HCT116 (cell line): Measurements from ENCODE around the gene PRPF8. TPM values are rescaled to one million over a fixed set of nuclear protein-coding genes. Genes with fewer than 3 reads are reported as not detected.

Source experiments
- ATAC-seq: fragments of 200-7000 bp; cut with Tn5 transposase; 2 replicates; pipeline ENCODE4 v1.9.1; 2020; ENCODE audit warnings: mild to moderate bottlenecking, moderate library complexity
- BruUV-seq: library from RNA; stranded (reverse); fragments of 400-500 nt; replicated peaks from 2 replicates; lab custom pipeline; 2021; lab: Mats Ljungman, UMichigan
- CTCF ChIA-PET: fragments of 300-600 bp; sonication (Branson Sonifier 250); formaldehyde crosslinking; loops from one replicate; lab custom pipeline; 2021; ENCODE audit warnings: antibody characterized with exemption; lab: Charles Lee
- POLR2A ChIA-PET: fragments of 300-600, 350-600 bp; sonication (Branson Sonifier 250); formaldehyde crosslinking; loops from one replicate; lab custom pipeline; 2021; ENCODE audit warnings: antibody characterized with exemption; lab: Charles Lee
- RAD21 ChIA-PET, 2 experiments: fragments of 300-600 bp; sonication (Branson Sonifier 250); formaldehyde crosslinking; loops; one replicate each; lab custom pipeline; 2023; ENCODE audit warnings: low total read pairs in 2 of 2; ENCODE audit not compliant: uncharacterized antibody in 2 of 2, unreplicated experiment in 2 of 2, low non-redundant PET in 1 of 2; lab: Charles Lee
- DNase-seq: peaks from one replicate; pipeline ENCODE4 v3.0.0-alpha.2; 2010; ENCODE audit warnings: low read depth, low spot score
- H2AFZ ChIP-seq: fragments of 200-600 bp; shearing (Covaris generic), sonication (generic); 2 replicates; pipeline ENCODE4 v1.6.1; 2017; ENCODE audit warnings: low read depth, mixed run types, mixed read lengths, antibody characterized with exemption, low read length; ENCODE audit not compliant: poor library complexity, severe bottlenecking
- H3K27ac ChIP-seq: 2 replicates; pipeline ENCODE4 v1.5.1; 2012; ENCODE audit warnings: low read depth, low read length
- H3K27me3 ChIP-seq: fragments of 200-600 bp; sonication (generic); 2 replicates; pipeline ENCODE4 v1.6.1; 2016; ENCODE audit warnings: mixed run types, low read length, mixed read lengths; ENCODE audit not compliant: insufficient read depth
- H3K36me3 ChIP-seq, 2 experiments: fragments of 200-500 bp in 1 of 2; fragments of 200-600 bp in 1 of 2; sonication (Bioruptor generic) in 1 of 2; sonication (generic) in 1 of 2; 2 replicates each; pipeline versions ENCODE4 v1.5.1 to v1.6.1; 2014 to 2016; ENCODE audit warnings: low read length in 2 of 2, inconsistent platforms in 1 of 2, mixed read lengths in 1 of 2, mixed run types in 1 of 2; ENCODE audit not compliant: insufficient read depth in 2 of 2, control insufficient read depth in 1 of 2
- H3K4me1 ChIP-seq, 2 experiments: fragments of 200-600 bp in 1 of 2; sonication (generic) in 1 of 2; 2 replicates each; pipeline versions ENCODE4 v1.5.1 to v1.6.1; 2012 to 2017; ENCODE audit warnings: low read length in 2 of 2, inconsistent platforms in 1 of 2, mild to moderate bottlenecking in 1 of 2, mixed read lengths in 1 of 2, mixed run types in 1 of 2, moderate library complexity in 1 of 2; ENCODE audit not compliant: insufficient read depth in 2 of 2, control insufficient read depth in 1 of 2
- H3K4me2 ChIP-seq: fragments of 200-600 bp; sonication (generic); 2 replicates; pipeline ENCODE4 v1.6.1; 2017; ENCODE audit warnings: mixed run types, low read length, mixed read lengths
- H3K4me3 ChIP-seq, 2 experiments: fragments of 200-600 bp in 1 of 2; sonication (generic) in 1 of 2; replicated peaks in 1 of 2; 2 replicates each; pipeline ENCODE4 v1.5.1; 2011 to 2016; ENCODE audit warnings: low read length in 2 of 2, control low read depth in 1 of 2, low read depth in 1 of 2, mild to moderate bottlenecking in 1 of 2, mixed read lengths in 1 of 2, mixed run types in 1 of 2
- H3K79me2 ChIP-seq: fragments of 200-600 bp; sonication (generic); 2 replicates; pipeline ENCODE4 v1.6.1; 2017; ENCODE audit warnings: mild to moderate bottlenecking, mixed run types, low read length, moderate library complexity, mixed read lengths; ENCODE audit not compliant: insufficient read depth
- H3K9ac ChIP-seq: fragments of 200-600 bp; sonication (generic); 2 replicates; pipeline ENCODE4 v1.6.1; 2016; ENCODE audit warnings: low read length, mixed read lengths
- H3K9me2 ChIP-seq: fragments of 200-600 bp; sonication (generic), shearing (Covaris generic); 2 replicates; pipeline ENCODE4 v1.6.1; 2017; ENCODE audit warnings: mixed run types, mild to moderate bottlenecking, moderate library complexity; ENCODE audit not compliant: insufficient read depth
- H3K9me3 ChIP-seq, 2 experiments: fragments of 200-500 bp in 1 of 2; fragments of 200-600 bp in 1 of 2; sonication (Bioruptor generic) in 1 of 2; sonication (generic) in 1 of 2; 2 replicates each; pipeline ENCODE4 v1.6.1; 2014 to 2017; ENCODE audit warnings: low read length in 2 of 2, mixed read lengths in 2 of 2, inconsistent platforms in 1 of 2, low read depth in 1 of 2, mild to moderate bottlenecking in 1 of 2, mixed run types in 1 of 2, moderate library complexity in 1 of 2; ENCODE audit not compliant: control insufficient read depth in 1 of 2, insufficient read depth in 1 of 2
- H4K20me1 ChIP-seq: fragments of 200-600 bp; sonication (generic), shearing (Covaris generic); 2 replicates; pipeline ENCODE4 v1.6.1; 2017; ENCODE audit warnings: mixed run types, mild to moderate bottlenecking, moderate library complexity; ENCODE audit not compliant: insufficient read depth
- EGR1 ChIP-seq: IDR thresholded peaks from 2 replicates; pipeline ENCODE4 v1.6.1; 2012; ENCODE audit warnings: low read depth
- ELF1 ChIP-seq: IDR thresholded peaks from 2 replicates; pipeline ENCODE4 v1.6.1; 2012; ENCODE audit warnings: low read depth, borderline replicate concordance
- FOSL1 ChIP-seq: IDR thresholded peaks from 2 replicates; pipeline ENCODE4 v1.6.1; 2012; ENCODE audit warnings: low read depth
- JUND ChIP-seq: IDR thresholded peaks from 2 replicates; pipeline ENCODE4 v1.6.1; 2012
- POLR2AphosphoS5 ChIP-seq: IDR thresholded peaks from 2 replicates; pipeline ENCODE4 v1.6.1; 2011; ENCODE audit warnings: mild to moderate bottlenecking, low read depth, low read length, moderate library complexity
- RAD21 ChIP-seq: IDR thresholded peaks from 2 replicates; pipeline ENCODE4 v1.6.1; 2012; ENCODE audit warnings: low read depth, mild to moderate bottlenecking
- SIN3A ChIP-seq: IDR thresholded peaks from 2 replicates; pipeline ENCODE4 v1.6.1; 2012; ENCODE audit warnings: low read depth
- SP1 ChIP-seq: IDR thresholded peaks from 2 replicates; pipeline ENCODE4 v1.6.1; 2012; ENCODE audit warnings: low read depth
- TCF7L2 ChIP-seq: IDR thresholded peaks from 2 replicates; pipeline ENCODE4 v1.7.0; 2011; ENCODE audit warnings: borderline replicate concordance, inconsistent platforms; ENCODE audit not compliant: insufficient read depth, insufficient read length; ENCODE audit errors: extremely low read depth
- YY1 ChIP-seq: IDR thresholded peaks from 2 replicates; pipeline ENCODE4 v1.6.1; 2011; ENCODE audit warnings: low read length, low read depth, moderate library complexity, mild to moderate bottlenecking; ENCODE audit not compliant: insufficient replicate concordance; ENCODE audit errors: extremely low read depth
- ZFX ChIP-seq: fragments of 450-650 bp; IDR thresholded peaks from 2 replicates; pipeline ENCODE4 v1.6.1; 2017
- intact Hi-C: fragments of 100-400 bp; cut with micrococcal nuclease; formaldehyde crosslinking; loops from 2 replicates; pipeline ENCODE4 v1.10.0; 2022
- total RNA-seq: library from RNA; stranded (reverse); gene quantifications from one replicate; pipeline ENCODE4 v1.2.1, GENCODE V29; 2021; ENCODE audit not compliant: unreplicated experiment
- TF ChIP-seq, protein P1 (sequence below): IDR thresholded peaks from 2 replicates; pipeline ENCODE4 v1.6.1; 2012

PRPF8 gene
- total RNA-seq, 1 experiment from 2014 or later = 386 TPM

DNA sequence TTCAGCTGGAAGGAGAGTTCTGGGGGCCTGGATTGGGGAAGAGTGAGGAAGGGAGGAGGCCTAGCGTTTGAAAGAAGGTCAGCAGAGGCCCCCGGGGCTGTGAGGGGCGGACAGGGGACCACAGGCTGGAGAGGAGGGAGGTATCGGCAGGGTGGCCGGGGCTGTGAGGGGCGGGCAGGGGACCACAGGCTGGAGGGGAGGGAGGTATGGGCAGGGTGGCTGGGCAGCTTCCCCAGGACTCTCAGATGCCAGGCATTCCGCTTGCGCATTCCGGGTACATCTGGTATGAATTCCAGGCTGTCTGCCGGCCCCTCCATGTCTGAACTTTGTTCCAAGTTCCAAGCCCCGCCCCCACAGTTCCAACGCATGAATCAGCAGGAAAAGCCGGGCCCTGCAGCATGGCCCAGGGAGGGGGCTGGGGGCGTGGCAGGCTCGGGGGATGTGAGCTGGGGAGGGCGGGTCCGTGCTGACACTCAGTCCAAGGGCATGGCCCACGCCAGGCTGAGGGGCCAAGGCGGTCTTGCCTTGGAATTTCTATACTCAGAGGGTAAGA, 29.8 kb upstream of the PRPF8 start:
- H3K9me2 ChIP-seq = no peaks in the 10 kb centered on the region
- POLR2A ChIA-PET = interaction anchor here (0.8 to 1.6 kb wide), 4 partner anchors 10 to 65 kb away, joined by 4 to 6 read pairs (median 6); partner anchors contain the start of genes PRPF8 and RILP
- H3K4me2 ChIP-seq = peak overlapping the region; percentile 86
- no peaks in the 10 kb centered on the region for H3K27me3 ChIP-seq
- no peaks in the 10 kb centered on the region for H3K9me3 ChIP-seq
- intact Hi-C loops = loop anchor here (10.0 kb wide), 1 partner anchor 690 kb away; the partner anchor contains the start of gene MNT
- CTCF ChIA-PET = interaction anchor here (1.0 to 2.1 kb wide), 6 partner anchors 66 to 311 kb away, joined by 3 to 12 read pairs (median 4); partner anchors contain the start of gene RTN4RL1
- peak overlapping the region; percentile 76 to 85 for H3K4me3 ChIP-seq
- ATAC-seq = peak; percentile 28
- peaks cover 30 to 70% of the 10 kb centered on the region in 2 experiments for H3K4me1 ChIP-seq
- peak; percentile 74 for DNase-seq
- no TSS peak for BruUV-seq
- peaks cover 33% of the 10 kb centered on the region; the same call in 1 of the 2 replicates for H3K79me2 ChIP-seq
- H3K9ac ChIP-seq = peak overlapping the region; percentile 86
- no peak overlapping the region for H2AFZ ChIP-seq
- no peaks in the 10 kb centered on the region for H4K20me1 ChIP-seq
- RAD21 ChIA-PET = interaction anchor here (1.2 to 1.3 kb wide), 2 partner anchors 65 to 69 kb away, joined by 3 to 4 read pairs; no protein-coding TSS in a partner anchor
- 0 out of 2 replicates have a peak, but pooled peaks have one; percentile 20 for TF ChIP-seq JUND
- TF ChIP-seq, protein P1, sequence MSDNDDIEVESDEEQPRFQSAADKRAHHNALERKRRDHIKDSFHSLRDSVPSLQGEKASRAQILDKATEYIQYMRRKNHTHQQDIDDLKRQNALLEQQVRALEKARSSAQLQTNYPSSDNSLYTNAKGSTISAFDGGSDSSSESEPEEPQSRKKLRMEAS = peak; percentile 77; the same call in 1 of the 2 replicates
- peak; percentile 73 for TF ChIP-seq EGR1
- TF ChIP-seq ELF1 = no peak
- TF ChIP-seq YY1 = no peak
- no peak; the same call in 1 of the 2 replicates for TF ChIP-seq SIN3A
- TF ChIP-seq RAD21 = no peak
- no peak for TF ChIP-seq POLR2AphosphoS5
- TF ChIP-seq ZFX = no peak
- TF ChIP-seq TCF7L2 = peak; percentile 34
- peak; percentile 48 for TF ChIP-seq SP1
- TF ChIP-seq FOSL1 = 0 out of 2 replicates have a peak, but pooled peaks have one; percentile 25
- peaks cover 0 to 20% of the 10 kb centered on the region in 2 experiments; a peak in 1 of 4 replicates for H3K36me3 ChIP-seq
- H3K27ac ChIP-seq = peak overlapping the region; percentile 91
